ENCODE results near the gene BBS2.
A peak's percentile ranks its signal among the peaks of the same experiment; 100 is the strongest.

Gene BBS2

GRCh38 chr16:56519459-56520250 is at the start of gene BBS2:
Gene BBS2 (minus strand): TSS chr16:56520024. CDS start chr16:56519862, 162 bp downstream.
- H3K4me3 ChIP-seq (ENCODE audit: low read length) = peak within 1 kb of the TSS; percentile 88
- no peak for TF ChIP-seq CTCF (IDR thresholded peaks at IDR 0.05; ENCODE audit: insufficient read depth, low read depth, low read length, missing control alignments)
- DNase-seq (ENCODE audit: low read depth) = peak; percentile 87

GRCh38 chr16:56564793-56565477 is 45.1 kb upstream of the BBS2 start, which contains the start of gene MT4:
Gene MT4 (plus strand): TSS chr16:56565073. CDS start chr16:56565129, 56 bp downstream.
- TF ChIP-seq CTCF (IDR thresholded peaks at IDR 0.05; ENCODE audit: insufficient read depth, low read depth, low read length, missing control alignments) = no peak
- no peak for DNase-seq (ENCODE audit: low read depth)
- H3K4me3 ChIP-seq (ENCODE audit: low read length) = no peak within 1 kb of the TSS

GRCh38 chr16:56561126-56561525 is 41.3 kb upstream of the BBS2 start:
- no peak overlapping the region for H3K4me3 ChIP-seq (ENCODE audit: low read length)
- no peak for DNase-seq (ENCODE audit: low read depth)
- TF ChIP-seq CTCF (IDR thresholded peaks at IDR 0.05; ENCODE audit: insufficient read depth, low read depth, low read length, missing control alignments) = no peak

- no peak overlapping the region for H3K4me3 ChIP-seq (ENCODE audit: low read length)
- DNase-seq (ENCODE audit: low read depth) = no peak
- no peak for TF ChIP-seq CTCF (IDR thresholded peaks at IDR 0.05; ENCODE audit: insufficient read depth, low read depth, low read length, missing control alignments)
Observed at GRCh38 chr16:56560447-56560846, 40.6 kb upstream of the BBS2 start.

- H3K4me3 ChIP-seq (ENCODE audit: low read length) = no peak overlapping the region
- no peak for TF ChIP-seq CTCF (IDR thresholded peaks at IDR 0.05; ENCODE audit: insufficient read depth, low read depth, low read length, missing control alignments)
- DNase-seq (ENCODE audit: low read depth) = no peak
Observed at GRCh38 chr16:56559109-56559508, 39.3 kb upstream of the BBS2 start.

GRCh38 chr16:56558024-56558747 is 38.4 kb upstream of the BBS2 start:
- TF ChIP-seq CTCF (IDR thresholded peaks at IDR 0.05; ENCODE audit: insufficient read depth, low read depth, low read length, missing control alignments) = no peak
- DNase-seq (ENCODE audit: low read depth) = peak; percentile 95

More at GRCh38 chr16:56558024-56558747, 38.4 kb upstream of the BBS2 start:
- H3K4me3 ChIP-seq (ENCODE audit: low read length) = no peak overlapping the region

All from epithelial cell of esophagus (primary cell).